ENCODE results near the gene C2orf69.

DNA sequence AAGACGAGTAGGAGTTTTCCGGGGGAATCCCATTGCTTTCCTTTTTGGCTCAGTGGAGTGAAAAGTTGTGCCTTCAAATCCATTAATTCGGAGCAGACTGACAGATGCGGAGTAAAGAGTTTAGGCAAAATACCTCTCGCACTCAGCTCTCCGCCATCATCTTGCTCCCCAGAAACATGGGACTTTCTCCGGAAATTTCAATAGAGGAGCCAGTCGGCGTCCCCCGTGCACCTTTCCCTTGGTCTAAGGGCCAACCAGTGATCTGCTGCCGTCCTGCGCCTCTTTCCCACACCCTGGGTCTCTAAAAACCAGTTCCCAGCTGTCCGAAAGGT, 43.9 kb downstream of the C2orf69 start:
- TF ChIP-seq, protein P1, sequence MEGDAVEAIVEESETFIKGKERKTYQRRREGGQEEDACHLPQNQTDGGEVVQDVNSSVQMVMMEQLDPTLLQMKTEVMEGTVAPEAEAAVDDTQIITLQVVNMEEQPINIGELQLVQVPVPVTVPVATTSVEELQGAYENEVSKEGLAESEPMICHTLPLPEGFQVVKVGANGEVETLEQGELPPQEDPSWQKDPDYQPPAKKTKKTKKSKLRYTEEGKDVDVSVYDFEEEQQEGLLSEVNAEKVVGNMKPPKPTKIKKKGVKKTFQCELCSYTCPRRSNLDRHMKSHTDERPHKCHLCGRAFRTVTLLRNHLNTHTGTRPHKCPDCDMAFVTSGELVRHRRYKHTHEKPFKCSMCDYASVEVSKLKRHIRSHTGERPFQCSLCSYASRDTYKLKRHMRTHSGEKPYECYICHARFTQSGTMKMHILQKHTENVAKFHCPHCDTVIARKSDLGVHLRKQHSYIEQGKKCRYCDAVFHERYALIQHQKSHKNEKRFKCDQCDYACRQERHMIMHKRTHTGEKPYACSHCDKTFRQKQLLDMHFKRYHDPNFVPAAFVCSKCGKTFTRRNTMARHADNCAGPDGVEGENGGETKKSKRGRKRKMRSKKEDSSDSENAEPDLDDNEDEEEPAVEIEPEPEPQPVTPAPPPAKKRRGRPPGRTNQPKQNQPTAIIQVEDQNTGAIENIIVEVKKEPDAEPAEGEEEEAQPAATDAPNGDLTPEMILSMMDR (IDR thresholded peaks at IDR 0.05): no peak
- TF ChIP-seq POLR2A (IDR thresholded peaks at IDR 0.05) (no peak), EP300 (IDR thresholded peaks at IDR 0.05) (no peak)

Data from ovary (tissue), 3 donors.